Hepatocyte (in vitro differentiated cells): ENCODE measurements around the gene RPGRIP1L.

Source experiments
- CTCF ChIP-seq: fragments of 200-600 bp; sonication (generic); IDR thresholded peaks from 2 replicates; pipeline ENCODE4 v1.5.1; 2016; ENCODE audit warnings: antibody characterized with exemption, mild to moderate bottlenecking; ENCODE audit not compliant: poor library complexity
- EZH2 ChIP-seq: fragments of 200-600 bp; sonication (generic); IDR thresholded peaks from 2 replicates; pipeline ENCODE4 v1.6.1; 2016; ENCODE audit warnings: antibody characterized with exemption, mild to moderate bottlenecking, borderline replicate concordance
- EZH2phosphoT487 ChIP-seq: fragments of 200-600 bp; sonication (generic); IDR thresholded peaks from one replicate; pipeline ENCODE4 v1.6.1; 2018; ENCODE audit warnings: antibody characterized with exemption, mild to moderate bottlenecking, low read depth, moderate library complexity; ENCODE audit not compliant: unreplicated experiment, severe bottlenecking

GRCh38 chr16:53583401-53583800 is 120.3 kb downstream of the RPGRIP1L start:
- TF ChIP-seq CTCF: no peak
- TF ChIP-seq EZH2: no peak
- no peak for TF ChIP-seq EZH2phosphoT487
